ENCODE results near the gene PANK4.

PANK4 gene

GRCh38 chr1:2528966-2529783 lies 2.8 kb upstream of the PANK4 start:
- no peak for DNase-seq (ENCODE audit: low spot score)

DNA sequence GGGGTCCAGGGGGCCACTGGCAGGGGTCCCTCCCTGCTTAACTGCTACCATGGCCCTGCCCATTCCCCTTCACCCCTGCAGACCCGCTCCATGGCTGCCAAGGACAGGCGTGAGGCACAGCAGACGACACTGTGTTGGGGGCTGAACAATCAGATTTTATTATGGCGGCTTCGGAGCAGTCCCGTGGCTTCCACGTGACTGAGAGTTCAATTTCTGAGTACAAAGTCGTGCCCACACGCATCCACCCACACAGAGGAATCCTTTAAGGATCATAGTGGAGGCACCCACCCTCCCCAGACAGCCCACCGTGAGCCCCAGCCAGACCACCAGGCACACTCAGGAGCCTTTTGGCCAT lies 2.2 kb upstream of the PANK4 start:
- DNase-seq (ENCODE audit: low spot score) = no peak

DNA sequence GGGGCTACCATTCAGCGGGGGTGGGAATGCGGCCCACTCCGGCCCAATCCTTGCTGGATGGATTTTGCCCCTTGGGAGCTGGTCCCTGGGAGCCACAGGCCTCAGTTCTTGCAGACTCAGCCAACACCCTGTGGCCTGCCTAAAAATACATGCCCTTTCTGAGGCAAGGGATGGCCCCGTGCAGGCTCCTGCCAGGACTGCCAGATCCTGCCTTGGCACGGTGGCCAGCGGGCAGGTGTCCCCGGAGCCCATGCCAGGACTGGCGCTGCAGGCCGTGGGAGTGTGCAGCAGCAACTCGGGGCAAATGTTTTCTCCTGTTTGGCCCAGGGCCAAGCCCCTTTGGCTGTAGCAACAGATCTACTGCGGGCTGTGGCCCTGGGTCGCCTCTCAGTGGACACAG lies 1.6 kb upstream of the PANK4 start:
- DNase-seq (ENCODE audit: low spot score) = no peak

- no peak for DNase-seq (ENCODE audit: low spot score)
These were observed 1.1 kb upstream of the PANK4 start for GRCh38 chr1:2527556-2527860.

DNA sequence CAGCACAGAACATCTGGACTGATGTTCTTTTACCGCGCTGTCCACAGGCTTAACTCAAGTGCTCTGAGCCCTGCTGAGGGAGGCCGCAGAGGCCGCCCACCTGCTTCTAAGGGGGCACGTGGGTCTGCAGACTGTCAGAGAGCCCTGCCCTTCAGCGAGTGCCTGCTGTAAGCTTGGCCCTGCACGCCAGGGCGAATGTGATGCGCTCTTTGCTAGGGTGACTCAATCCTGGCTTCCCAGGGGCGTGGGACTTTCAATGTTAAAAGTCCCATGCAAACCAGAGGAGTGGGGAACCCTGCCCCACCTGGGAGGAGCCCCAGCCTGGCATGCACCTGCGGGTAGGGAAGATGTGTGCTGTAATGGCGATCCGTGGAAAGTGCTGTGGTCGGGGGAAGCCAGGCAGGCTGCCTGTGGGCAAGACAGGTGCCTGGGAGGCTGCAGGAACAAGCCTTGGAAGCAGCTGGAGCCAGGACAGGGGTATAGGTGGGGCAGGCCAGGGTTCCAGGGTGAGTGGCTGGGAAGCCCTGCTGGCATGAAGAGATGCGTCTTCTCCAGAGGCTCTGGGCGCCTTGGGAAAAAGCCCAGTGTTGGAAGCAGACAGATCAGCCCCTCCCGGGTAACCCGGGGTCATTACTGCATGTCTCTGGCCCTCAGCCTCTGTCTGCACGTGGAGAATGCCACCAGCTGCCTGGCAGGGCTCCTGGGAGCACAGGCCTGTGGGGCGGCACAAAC lies 594 bp upstream of the PANK4 start:
- DNase-seq (ENCODE audit: low spot score) = peak; percentile 85

- no peak for DNase-seq (ENCODE audit: low spot score)
These were observed 850 bp downstream of the PANK4 start for GRCh38 chr1:2525572-2525919.

GRCh38 chr1:2523891-2524609 lies 2.3 kb downstream of the PANK4 start:
- no peak for DNase-seq (ENCODE audit: low spot score)

- no peak for DNase-seq (ENCODE audit: low spot score)
These were observed 3.1 kb downstream of the PANK4 start for GRCh38 chr1:2523191-2523890.

GRCh38 chr1:2522230-2522629 lies 4.2 kb downstream of the PANK4 start:
- DNase-seq (ENCODE audit: low spot score) = no peak

DNA sequence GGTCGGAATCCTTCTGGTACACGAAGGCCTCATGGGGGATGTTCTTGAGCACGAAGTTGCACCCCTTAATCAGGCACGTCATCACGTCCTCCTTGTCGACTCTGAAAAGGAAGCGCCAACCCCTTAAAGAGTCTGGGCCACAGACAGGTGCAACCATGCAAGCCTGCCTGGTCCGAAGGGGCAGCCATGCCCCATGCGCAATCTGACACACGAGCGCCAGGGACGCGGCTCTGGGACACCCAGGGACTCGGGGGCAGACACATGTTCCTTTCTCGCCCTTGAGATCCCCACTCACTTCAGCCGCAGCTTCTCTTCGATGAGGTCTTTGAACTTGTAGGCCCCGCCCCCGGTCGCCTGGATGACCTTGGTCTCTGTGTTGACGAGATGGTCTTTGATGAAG lies 5.6 kb downstream of the PANK4 start:
- no peak for DNase-seq (ENCODE audit: low spot score)

DNA sequence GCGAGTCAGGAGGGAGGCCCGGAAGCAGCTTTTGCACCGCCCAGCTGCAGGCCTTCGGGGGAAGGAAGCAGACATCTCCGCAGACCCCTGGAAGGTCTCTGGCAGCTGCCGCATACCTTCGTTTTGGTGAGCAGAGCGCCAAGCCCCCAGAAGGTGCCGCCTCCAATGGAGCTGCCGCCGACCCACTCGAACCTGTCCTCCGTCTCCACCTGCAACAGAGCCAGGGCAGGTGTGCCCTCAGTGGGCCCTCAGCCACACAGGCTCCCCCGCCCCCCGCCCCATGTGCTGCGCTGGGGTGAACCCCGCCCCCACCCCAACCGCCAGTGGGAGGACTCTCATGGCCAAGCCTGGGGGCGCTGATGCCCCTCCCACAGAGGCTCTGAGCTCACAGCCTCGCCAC lies 6.2 kb downstream of the PANK4 start:
- DNase-seq (ENCODE audit: low spot score) = no peak

GRCh38 chr1:2519729-2520128 lies 6.7 kb downstream of the PANK4 start:
- DNase-seq (ENCODE audit: low spot score) = no peak

- no peak for DNase-seq (ENCODE audit: low spot score)
These were observed 7.2 kb downstream of the PANK4 start for GRCh38 chr1:2519029-2519685.

- DNase-seq (ENCODE audit: low spot score) = no peak
These were observed 7.9 kb downstream of the PANK4 start for GRCh38 chr1:2518528-2518927.

DNA sequence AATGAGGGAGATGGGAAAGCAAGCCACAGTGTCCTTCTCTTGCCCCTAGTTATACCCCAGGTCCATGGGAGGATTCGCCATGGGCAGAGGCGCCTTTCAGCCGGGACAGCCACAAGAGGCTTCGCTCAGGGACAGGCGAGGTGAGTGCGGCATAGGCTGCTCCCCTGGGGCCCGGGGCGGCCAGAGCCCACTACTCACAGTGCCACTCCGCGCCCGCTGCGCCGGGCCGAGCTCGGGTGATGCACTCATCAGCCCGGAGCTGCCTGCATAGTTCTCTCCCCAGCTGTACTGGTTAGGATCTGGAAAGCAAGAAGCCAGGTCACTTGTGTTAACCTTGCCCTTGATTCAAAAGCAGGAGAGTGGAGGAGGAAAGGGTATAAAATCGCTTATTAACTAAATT lies 8.4 kb downstream of the PANK4 start:
- DNase-seq (ENCODE audit: low spot score) = no peak

DNA sequence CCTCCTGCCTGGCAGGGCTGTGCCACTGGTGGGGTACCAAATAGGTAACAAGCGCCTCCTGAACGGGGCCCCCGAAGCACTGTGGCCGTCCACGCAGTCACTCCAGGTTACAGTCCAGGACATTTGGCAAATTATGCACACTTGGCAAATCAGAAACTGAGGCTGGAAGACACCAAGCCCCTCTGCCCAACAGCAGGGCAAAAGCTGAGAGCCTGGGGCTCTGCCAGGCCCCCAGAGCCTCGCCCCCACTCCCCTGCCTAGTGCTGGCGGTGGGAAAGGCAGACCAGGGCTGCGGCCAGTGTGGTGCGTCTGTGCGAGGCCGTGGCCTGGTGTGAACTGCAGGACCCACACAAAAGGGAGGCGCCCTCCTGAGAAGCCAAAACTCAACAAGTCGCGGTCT lies 9.4 kb downstream of the PANK4 start:
- DNase-seq (ENCODE audit: low spot score) = no peak

DNA sequence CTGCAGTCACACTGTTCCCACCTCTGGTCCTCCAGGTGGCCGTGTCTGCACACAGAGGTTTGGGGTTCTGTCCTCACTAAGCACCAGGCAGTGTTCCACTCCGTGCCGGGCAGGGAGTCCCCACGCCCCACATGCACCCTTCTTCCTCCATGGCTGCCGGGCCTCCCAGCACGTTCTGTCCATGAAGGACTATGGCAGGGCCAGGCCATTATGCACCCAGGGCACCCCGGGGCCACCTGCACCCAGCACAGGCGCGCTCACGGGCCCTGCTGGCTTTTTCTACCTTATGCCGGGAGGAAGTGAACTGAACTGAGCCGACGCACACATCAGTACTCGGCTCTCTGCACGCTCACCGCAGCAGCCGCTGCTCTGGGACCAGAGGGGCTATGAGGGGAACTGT lies 10.3 kb downstream of the PANK4 start:
- no peak for DNase-seq (ENCODE audit: low spot score)

DNA sequence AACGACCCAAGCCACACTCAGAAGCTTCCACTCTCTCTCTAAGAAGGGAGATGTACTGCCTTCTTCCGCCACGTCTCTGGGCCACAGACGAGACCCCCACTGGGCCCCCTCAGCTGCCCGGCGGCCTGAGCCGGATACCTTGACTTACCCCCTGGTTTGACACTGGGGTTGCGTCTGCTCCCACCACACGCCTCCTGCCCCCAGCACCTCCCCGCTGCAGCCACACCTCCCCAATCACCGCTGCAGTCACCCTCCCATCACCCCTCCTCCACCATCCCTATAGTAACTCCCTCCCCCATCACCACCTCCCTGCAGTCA lies 10.7 kb downstream of the PANK4 start:
- no peak for DNase-seq (ENCODE audit: low spot score)

DNA sequence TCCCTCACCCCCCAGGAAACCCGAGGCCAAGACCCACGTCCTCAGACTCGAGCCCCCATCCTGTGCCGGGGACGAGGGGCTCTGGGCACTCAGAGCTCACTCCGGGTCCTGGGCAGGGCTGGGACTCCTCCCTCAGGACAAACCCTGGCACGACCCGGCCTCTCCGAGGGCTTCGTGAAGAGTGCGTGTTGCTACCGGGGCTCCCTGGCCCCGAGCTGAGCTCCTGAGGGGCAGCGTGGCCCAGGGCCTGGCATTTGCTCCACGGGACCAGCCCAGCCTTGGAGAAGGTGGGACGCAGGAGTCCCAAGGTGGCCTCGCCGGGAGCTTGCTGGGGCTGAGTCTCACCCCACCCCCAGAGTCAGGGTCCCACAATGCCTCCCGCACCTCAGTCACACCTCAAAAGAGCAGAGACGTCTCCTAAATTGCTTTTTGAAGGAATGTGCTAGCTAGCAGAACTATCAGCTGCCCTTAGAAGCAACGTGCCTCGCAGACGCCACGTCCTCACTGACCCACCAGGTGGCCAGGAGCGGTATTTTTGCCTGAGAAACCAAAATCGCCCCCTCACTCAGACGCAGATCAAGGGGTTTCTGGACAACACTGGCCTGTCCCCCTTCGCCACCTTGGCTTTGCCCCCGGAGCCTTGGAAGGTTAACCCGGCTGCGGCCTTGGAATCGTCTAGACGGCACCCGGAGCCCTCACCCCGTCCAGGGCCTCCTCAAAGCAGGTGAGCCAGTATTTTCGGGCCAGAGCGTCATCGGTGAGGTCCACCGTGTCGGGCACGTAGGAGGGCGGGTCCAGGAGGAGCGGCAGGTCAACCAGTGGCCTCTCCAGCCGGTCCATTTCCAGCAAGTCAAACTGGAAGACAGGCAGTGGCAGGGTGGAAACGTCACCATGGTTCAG lies 11.3 kb downstream of the PANK4 start:
- DNase-seq (ENCODE audit: low spot score) = no peak

DNA sequence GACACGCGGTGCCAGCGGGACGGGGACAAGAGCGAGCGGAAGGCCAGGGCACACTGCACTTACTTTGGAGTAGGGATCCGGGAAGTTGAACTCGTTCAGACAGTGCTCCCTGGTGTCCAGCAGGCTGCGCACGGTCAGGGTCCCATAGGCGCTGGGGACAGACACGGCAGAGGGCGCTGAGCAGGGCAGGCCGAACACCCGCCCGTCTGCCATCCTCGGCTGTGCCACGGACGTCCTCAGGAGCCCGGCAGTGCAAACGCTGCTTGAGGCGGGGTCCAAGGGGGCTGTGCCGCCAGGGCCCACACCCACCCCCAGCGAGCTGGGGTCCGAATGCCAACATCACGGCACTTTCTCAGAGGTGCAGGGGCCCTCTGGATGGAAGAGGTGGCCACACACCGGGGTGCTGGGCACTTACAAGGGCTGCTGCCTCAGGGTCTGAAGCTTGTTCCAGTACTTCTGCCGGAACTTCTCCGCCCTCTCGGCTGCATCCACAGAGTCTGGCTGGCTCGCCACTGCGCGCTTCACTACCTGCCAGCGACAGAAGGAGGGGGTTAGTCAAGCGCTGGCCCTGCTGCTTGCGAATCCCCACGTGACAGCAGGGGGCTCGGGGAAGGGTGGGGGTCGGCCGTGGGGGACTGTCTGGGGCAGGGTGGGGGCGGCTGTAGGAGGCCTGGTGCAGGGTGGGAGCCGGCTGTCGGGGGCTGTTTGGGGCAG lies 12.3 kb downstream of the PANK4 start:
- DNase-seq (ENCODE audit: low spot score) = no peak

All from SW480 (cell line).